GM23338 (cell line): ENCODE results near the gene LMBR1. TPM values are rescaled to one million over a fixed set of nuclear protein-coding genes. Genes with fewer than 3 reads are reported as not detected.

Source experiments
- ATAC-seq: fragments of 200-7000 bp; cut with Tn5 transposase; 3 replicates; pipeline ENCODE4 v1.9.1; 2020
- DNase-seq: peaks from one replicate; pipeline ENCODE4 v3.0.0-alpha.2; 2015; ENCODE audit warnings: low spot score
- H2AFZ ChIP-seq: fragments of 200-600 bp; sonication (generic); 2 replicates; pipeline ENCODE4 v1.8.0; 2016; ENCODE audit warnings: antibody characterized with exemption, mild to moderate bottlenecking, moderate library complexity
- H3F3A ChIP-seq: fragments of 200-600 bp; sonication (generic); replicated peaks from 2 replicates; pipeline ENCODE4 v1.8.0; 2017; ENCODE audit warnings: antibody characterized with exemption, mixed run types, low read depth
- H3K27ac ChIP-seq: fragments of 200-600 bp; sonication (generic); 2 replicates; pipeline ENCODE4 v1.6.1; 2016; ENCODE audit warnings: low read depth
- H3K27me3 ChIP-seq: fragments of 200-600 bp; sonication (generic); 2 replicates; pipeline ENCODE4 v1.8.0; 2016; ENCODE audit warnings: mild to moderate bottlenecking, mixed run types, moderate library complexity; ENCODE audit not compliant: insufficient read depth
- H3K36me3 ChIP-seq: fragments of 200-600 bp; sonication (generic); 2 replicates; pipeline ENCODE4 v1.8.0; 2016; ENCODE audit warnings: mild to moderate bottlenecking; ENCODE audit not compliant: insufficient read depth
- H3K4me1 ChIP-seq: fragments of 200-600 bp; sonication (generic); 2 replicates; pipeline ENCODE4 v1.8.0; 2016; ENCODE audit warnings: mild to moderate bottlenecking, moderate library complexity; ENCODE audit not compliant: insufficient read depth
- H3K4me2 ChIP-seq: fragments of 200-600 bp; sonication (generic); 2 replicates; pipeline ENCODE4 v1.7.1; 2017; ENCODE audit warnings: mixed run types
- H3K4me3 ChIP-seq: fragments of 200-600 bp; sonication (generic); 2 replicates; pipeline ENCODE4 v1.6.1; 2016; ENCODE audit warnings: mixed run types
- H3K79me2 ChIP-seq: fragments of 200-600 bp; sonication (generic); replicated peaks from 2 replicates; pipeline ENCODE4 v1.8.0; 2017; ENCODE audit warnings: mild to moderate bottlenecking; ENCODE audit not compliant: insufficient read depth
- H3K9me2 ChIP-seq: fragments of 200-600 bp; sonication (generic); 2 replicates; pipeline ENCODE4 v1.8.0; 2017; ENCODE audit not compliant: insufficient read depth
- H4K20me1 ChIP-seq: fragments of 200-600 bp; sonication (generic); replicated peaks from 2 replicates; pipeline ENCODE4 v1.8.0; 2017; ENCODE audit warnings: mild to moderate bottlenecking; ENCODE audit not compliant: insufficient read depth
- H3K27ac Mint-ChIP-seq: 2 replicates; pipeline ENCODE4 v1.8.0; 2020; ENCODE audit warnings: inconsistent platforms, mild to moderate bottlenecking, moderate library complexity, mixed read lengths
- H3K27me3 Mint-ChIP-seq: 3 replicates; pipeline ENCODE4 v1.8.0; 2022; ENCODE audit warnings: low read depth, mild to moderate bottlenecking, moderate library complexity, mixed read lengths, inconsistent platforms; ENCODE audit not compliant: insufficient read depth, poor library complexity
- H3K36me3 Mint-ChIP-seq: 3 replicates; pipeline ENCODE4 v1.8.0; 2021; ENCODE audit warnings: low read depth, mild to moderate bottlenecking, inconsistent platforms, moderate library complexity, mixed read lengths
- H3K4me1 Mint-ChIP-seq: 3 replicates; pipeline ENCODE4 v1.8.0; 2020; ENCODE audit warnings: mild to moderate bottlenecking, inconsistent platforms, mixed read lengths
- H3K4me3 Mint-ChIP-seq: 3 replicates; pipeline ENCODE4 v1.8.0; 2021; ENCODE audit warnings: moderate library complexity, mild to moderate bottlenecking, inconsistent platforms, mixed read lengths
- H3K9me3 Mint-ChIP-seq: 3 replicates; pipeline ENCODE4 v1.8.0; 2020; ENCODE audit warnings: moderate library complexity, mild to moderate bottlenecking, inconsistent platforms, mixed read lengths
- CREB1 ChIP-seq: fragments of 250-450 bp; sonication (Bioruptor Pico); IDR thresholded peaks from 2 replicates; pipeline ENCODE4 v1.5.0; 2020; ENCODE audit warnings: low read depth, mild to moderate bottlenecking, moderate library complexity
- NANOG ChIP-seq: IDR thresholded peaks from 2 replicates; pipeline ENCODE4 v1.6.1; 2016; ENCODE audit warnings: antibody characterized with exemption, borderline replicate concordance
- STAT1 ChIP-seq: IDR thresholded peaks from one replicate; pipeline ENCODE4 v1.6.1; 2016; ENCODE audit warnings: antibody characterized with exemption; ENCODE audit not compliant: unreplicated experiment
- ZNF462 ChIP-seq: fragments of 250-450 bp; sonication (Bioruptor Pico); IDR thresholded peaks from 2 replicates; pipeline ENCODE4 v1.5.0; 2020; ENCODE audit warnings: mild to moderate bottlenecking, moderate library complexity
- polyA plus RNA-seq: library from polyadenylated mRNA; unstranded; fragments of >200 nt; fragmentation: Nextera tagmentation; extraction: Ambion mirVana; gene quantifications from 2 replicates; pipeline ENCODE4 v1.2.1, GENCODE V29; 2016
- total RNA-seq: library from RNA; depleted of rRNA; stranded (reverse); fragments of >200 nt; shearing (Covaris generic); gene quantifications from 2 replicates; pipeline ENCODE4 v1.2.3, GENCODE V29; 2014
- TF ChIP-seq, protein P1 (sequence below): IDR thresholded peaks from 2 replicates; pipeline ENCODE4 v1.6.1; 2016; ENCODE audit warnings: antibody characterized with exemption

Gene LMBR1
- total and polyA plus RNA-seq, 2 experiments from 2014 or later = 21.8 to 90.1 TPM

GRCh38 chr7:156829669-156830336 lies 63.2 kb downstream of the LMBR1 start:
- H3K4me3 ChIP-seq = no peak overlapping the region
- H2AFZ ChIP-seq = no peak overlapping the region
- H3K27ac ChIP-seq = no peak overlapping the region
- peaks cover 13% of the 10 kb centered on the region; the same call in 1 of the 2 replicates for H4K20me1 ChIP-seq
- DNase-seq = no peak
- H3K79me2 ChIP-seq = no peaks in the 10 kb centered on the region
- H3K9me2 ChIP-seq = no peaks in the 10 kb centered on the region
- peaks cover 7% of the 10 kb centered on the region; the same call in 1 of the 3 replicates for H3K4me1 Mint-ChIP-seq
- H3K9me3 Mint-ChIP-seq = no peaks in the 10 kb centered on the region
- H3K27ac Mint-ChIP-seq = no peak overlapping the region
- TF ChIP-seq NANOG (no peak), STAT1 (no peak), ZNF462 (CRISPR knock-in tag) (no peak), CREB1 (CRISPR knock-in tag) (no peak)
- TF ChIP-seq, protein P1, sequence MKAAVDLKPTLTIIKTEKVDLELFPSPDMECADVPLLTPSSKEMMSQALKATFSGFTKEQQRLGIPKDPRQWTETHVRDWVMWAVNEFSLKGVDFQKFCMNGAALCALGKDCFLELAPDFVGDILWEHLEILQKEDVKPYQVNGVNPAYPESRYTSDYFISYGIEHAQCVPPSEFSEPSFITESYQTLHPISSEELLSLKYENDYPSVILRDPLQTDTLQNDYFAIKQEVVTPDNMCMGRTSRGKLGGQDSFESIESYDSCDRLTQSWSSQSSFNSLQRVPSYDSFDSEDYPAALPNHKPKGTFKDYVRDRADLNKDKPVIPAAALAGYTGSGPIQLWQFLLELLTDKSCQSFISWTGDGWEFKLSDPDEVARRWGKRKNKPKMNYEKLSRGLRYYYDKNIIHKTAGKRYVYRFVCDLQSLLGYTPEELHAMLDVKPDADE = no peak
- no peaks in the 10 kb centered on the region for H3K4me1 ChIP-seq
- H3K4me2 ChIP-seq = no peak overlapping the region
- H3K4me3 Mint-ChIP-seq = no peak overlapping the region
- peaks cover 4% of the 10 kb centered on the region for H3K27me3 Mint-ChIP-seq
- no peaks in the 10 kb centered on the region for H3F3A ChIP-seq
- H3K36me3 ChIP-seq = peaks cover 5% of the 10 kb centered on the region; the same call in 1 of the 2 replicates
- no peak for ATAC-seq
- H3K36me3 Mint-ChIP-seq = peaks cover 7% of the 10 kb centered on the region; the same call in 1 of the 3 replicates
- H3K27me3 ChIP-seq = no peaks in the 10 kb centered on the region
